OCI-LY3 (cell line): Measurements from ENCODE around the gene KLHL34.

Experiments used
- EZH2phosphoT487 ChIP-seq: fragments of 200-600 bp; shearing (Covaris generic); IDR thresholded peaks from 2 replicates; pipeline ENCODE4 v1.6.1; 2018; ENCODE audit warnings: antibody characterized with exemption, mixed run types, low read depth
- TF ChIP-seq, protein P1 (sequence below): fragments of 200-600, 300-600 bp; sonication (generic); IDR thresholded peaks from 2 replicates; pipeline ENCODE4 v1.5.1; 2014; ENCODE audit warnings: antibody characterized with exemption, low read length, low read depth

DNA sequence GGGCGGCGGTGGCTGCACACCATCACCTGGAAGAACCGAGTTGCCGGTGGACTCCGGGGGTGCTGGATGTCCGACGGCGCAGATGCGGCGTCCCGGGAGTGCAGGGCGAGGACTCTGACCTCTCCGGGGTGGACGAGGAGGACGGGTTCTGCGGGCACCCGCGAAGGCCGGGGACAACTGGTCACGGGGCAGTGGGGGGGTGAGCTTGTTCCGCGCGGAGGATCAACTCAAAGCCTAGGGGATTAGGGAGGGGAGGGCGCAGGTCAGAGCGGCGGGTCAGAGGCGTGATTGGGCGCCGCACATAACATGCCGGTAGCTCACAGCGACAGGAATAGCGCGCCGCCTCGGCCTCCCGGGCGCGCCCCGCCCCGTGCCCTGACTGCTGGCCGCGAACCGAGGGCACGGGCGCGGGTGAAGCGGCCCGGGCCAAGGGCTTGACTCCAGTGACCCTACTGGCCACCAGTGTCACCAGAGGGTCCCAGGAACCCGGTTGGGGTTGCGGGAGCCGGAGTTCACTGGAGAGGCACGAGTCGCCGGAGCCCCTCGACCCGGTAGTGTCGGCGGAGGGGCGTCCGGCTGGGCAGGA, at the start of gene KLHL34:
- TF ChIP-seq, protein P1, sequence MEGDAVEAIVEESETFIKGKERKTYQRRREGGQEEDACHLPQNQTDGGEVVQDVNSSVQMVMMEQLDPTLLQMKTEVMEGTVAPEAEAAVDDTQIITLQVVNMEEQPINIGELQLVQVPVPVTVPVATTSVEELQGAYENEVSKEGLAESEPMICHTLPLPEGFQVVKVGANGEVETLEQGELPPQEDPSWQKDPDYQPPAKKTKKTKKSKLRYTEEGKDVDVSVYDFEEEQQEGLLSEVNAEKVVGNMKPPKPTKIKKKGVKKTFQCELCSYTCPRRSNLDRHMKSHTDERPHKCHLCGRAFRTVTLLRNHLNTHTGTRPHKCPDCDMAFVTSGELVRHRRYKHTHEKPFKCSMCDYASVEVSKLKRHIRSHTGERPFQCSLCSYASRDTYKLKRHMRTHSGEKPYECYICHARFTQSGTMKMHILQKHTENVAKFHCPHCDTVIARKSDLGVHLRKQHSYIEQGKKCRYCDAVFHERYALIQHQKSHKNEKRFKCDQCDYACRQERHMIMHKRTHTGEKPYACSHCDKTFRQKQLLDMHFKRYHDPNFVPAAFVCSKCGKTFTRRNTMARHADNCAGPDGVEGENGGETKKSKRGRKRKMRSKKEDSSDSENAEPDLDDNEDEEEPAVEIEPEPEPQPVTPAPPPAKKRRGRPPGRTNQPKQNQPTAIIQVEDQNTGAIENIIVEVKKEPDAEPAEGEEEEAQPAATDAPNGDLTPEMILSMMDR, result no peak
- TF ChIP-seq EZH2phosphoT487, result no peak
